GM19193 (cell line): ENCODE data around the gene C20orf144.

Source experiments
- POLR2A ChIP-seq: IDR thresholded peaks from 4 replicates; pipeline ENCODE4 v1.6.1; 2011; ENCODE audit not compliant: insufficient read depth, insufficient read length; ENCODE audit errors: extremely low read depth

C20orf144 gene

GRCh38 chr20:33656783-33657703 lies 5.1 kb upstream of the C20orf144 start:
- TF ChIP-seq POLR2A, result no peak

- no peak for TF ChIP-seq POLR2A
These were observed 4.4 kb upstream of the C20orf144 start for GRCh38 chr20:33657704-33658095.

GRCh38 chr20:33658510-33658909 lies 3.6 kb upstream of the C20orf144 start:
- TF ChIP-seq POLR2A, result no peak

GRCh38 chr20:33658929-33659328 lies 3.2 kb upstream of the C20orf144 start:
- no peak for TF ChIP-seq POLR2A

- TF ChIP-seq POLR2A, result no peak
These were observed 2.6 kb upstream of the C20orf144 start for GRCh38 chr20:33659341-33660034.

GRCh38 chr20:33660035-33660684 lies 2.0 kb upstream of the C20orf144 start:
- no peak for TF ChIP-seq POLR2A

- no peak for TF ChIP-seq POLR2A
These were observed 1.5 kb upstream of the C20orf144 start for GRCh38 chr20:33660685-33661058.

GRCh38 chr20:33663161-33664084 lies 1.3 kb downstream of the C20orf144 start:
- peak; percentile 96 for TF ChIP-seq POLR2A

- TF ChIP-seq POLR2A, result no peak
These were observed 2.1 kb downstream of the C20orf144 start for GRCh38 chr20:33664085-33664761.

GRCh38 chr20:33664762-33665144 lies 2.6 kb downstream of the C20orf144 start:
- no peak for TF ChIP-seq POLR2A

GRCh38 chr20:33666293-33667244 lies 4.4 kb downstream of the C20orf144 start, which contains the start of gene ACTL10:
Gene ACTL10, plus strand, starts transcription at chr20:33666943. Its CDS starts 555 bp downstream, at chr20:33667498.
- peak; percentile 76 for TF ChIP-seq POLR2A

- no peak for TF ChIP-seq POLR2A
These were observed 5.1 kb downstream of the C20orf144 start for GRCh38 chr20:33667245-33667675.

GRCh38 chr20:33667676-33668465 lies 5.7 kb downstream of the C20orf144 start:
- peak; percentile 32 for TF ChIP-seq POLR2A
